Stimulated activated CD8-positive, alpha-beta memory T cell treated with anti-CD3 and anti-CD28 coated beads, Interleukin-12 subunit alpha, Interleukin-12 subunit beta, amount 100 ng/mL, for 1 hour (primary cell): Measurements from ENCODE around the gene ABCB11.
"Not testable (repeated sequence)": the region's sequence is repeated elsewhere in the genome, so short reads cannot be mapped to it uniquely, and the experiment has no call there.

Experiments used
- DNase-seq: peaks from one replicate; pipeline ENCODE4 v3.0.0-alpha.2; 2020; ENCODE audit warnings: low read depth

Gene ABCB11

DNA sequence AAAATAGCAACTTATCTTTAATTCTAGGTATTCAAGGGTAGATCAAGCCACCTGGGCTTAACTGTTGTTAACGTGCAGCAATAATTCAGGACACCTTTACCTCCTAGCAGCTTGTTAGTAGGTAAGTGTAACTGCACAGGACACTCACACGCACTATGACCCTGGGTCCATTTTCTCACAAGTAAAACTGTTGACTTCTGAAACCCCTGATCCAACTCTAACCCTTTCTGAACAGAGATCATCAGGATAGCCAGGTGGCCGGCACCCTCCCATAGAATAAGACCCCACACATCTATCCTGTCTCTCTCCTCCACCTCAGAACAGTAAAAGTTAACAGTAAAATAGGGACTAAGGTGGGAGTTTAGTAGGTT is 141.5 kb downstream of the ABCB11 start:
- DNase-seq, result no peak

DNA sequence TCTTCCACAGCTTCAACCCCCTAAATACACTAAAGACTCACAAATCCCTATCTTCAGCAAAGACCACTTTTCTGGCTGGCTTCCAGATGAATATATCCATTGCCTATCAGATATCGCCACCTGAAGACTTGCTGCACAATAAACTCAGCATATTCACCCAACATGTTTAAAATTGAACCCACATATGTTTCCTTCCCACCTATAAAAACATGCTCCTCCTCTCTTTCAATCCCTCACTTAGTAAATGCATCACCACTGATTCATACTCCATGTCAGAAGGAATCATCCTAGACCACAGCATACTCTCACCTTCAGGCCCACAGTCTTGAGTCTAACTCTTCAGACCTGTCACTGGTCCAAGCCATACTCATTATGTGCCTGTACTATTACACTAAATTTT is 146.1 kb downstream of the ABCB11 start:
- no peak for DNase-seq

DNA sequence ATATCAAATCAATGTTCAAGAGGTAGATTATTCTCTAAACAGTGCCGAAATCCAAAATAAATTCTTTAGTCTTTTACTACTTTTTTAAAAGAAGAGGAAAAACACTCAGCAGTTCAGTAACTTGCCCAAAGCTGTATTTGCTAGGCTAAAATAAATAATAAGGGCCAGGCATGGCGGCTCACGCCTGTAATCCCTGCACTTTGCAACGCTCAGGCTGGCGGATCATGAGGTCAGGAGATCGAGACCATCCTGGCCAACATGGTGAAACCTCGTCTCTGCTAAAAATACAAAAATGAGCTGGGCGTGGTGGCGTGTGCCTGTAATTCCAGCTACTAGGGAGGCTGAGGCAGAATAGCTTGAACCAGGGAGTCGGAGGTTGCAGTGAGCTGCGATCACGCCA is 149.0 kb downstream of the ABCB11 start:
- not testable (repeated sequence) for DNase-seq

DNA sequence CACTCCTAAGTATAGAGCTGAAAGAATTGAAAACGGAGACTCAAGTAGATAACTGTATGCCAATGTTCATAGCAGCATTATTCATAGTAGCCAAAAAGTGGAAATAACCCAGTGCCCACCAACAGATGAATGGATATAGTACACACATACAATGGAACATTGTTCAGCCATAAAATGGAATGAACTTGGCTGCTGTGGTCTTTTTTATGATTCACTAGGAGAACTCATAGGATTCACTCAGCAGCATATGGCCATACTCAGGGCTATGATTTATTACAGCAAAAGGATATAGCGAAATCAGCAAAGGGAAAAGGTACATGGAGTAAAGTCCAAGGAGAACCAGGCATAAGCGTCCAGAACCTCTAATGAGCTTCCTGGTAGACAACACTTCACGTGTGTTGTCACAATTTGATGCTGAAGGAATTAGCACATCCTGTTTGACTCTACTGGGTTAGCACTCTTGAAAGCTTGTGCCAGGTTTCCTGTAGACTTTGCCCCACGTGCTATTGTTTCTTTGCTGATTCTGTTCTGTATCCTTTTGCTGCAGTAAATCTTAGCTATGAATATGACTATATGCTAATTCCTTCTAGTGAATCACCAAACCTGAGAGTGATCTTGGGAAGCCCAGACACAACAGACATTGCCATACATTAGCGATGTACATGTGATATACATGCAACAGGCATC is 156.6 kb downstream of the ABCB11 start:
- no peak for DNase-seq

DNA sequence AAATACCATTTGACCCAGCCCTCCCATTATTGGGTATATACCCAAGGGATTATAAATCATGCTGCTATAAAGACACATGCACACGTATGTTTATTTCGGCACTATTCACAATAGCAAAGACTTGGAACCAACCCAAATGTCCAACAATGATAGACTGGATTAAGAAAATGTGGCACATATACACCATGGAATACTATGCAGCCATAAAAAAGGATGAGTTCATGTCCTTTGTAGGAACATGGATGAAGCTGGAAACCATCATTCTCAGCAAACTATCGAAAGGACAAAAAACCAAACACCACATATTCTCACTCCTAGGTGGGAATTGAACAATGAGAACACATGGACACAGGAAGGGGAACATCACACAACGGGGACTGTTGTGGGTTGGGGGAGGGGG is 160.3 kb downstream of the ABCB11 start:
- DNase-seq, result not testable (repeated sequence)
